K562 (cell line): ENCODE measurements around the gene EXOC6. TPM values are rescaled to one million over a fixed set of nuclear protein-coding genes. Genes with fewer than 3 reads are reported as not detected.

Experiments used
- BACH1 ChIP-seq: fragments of 200-800 bp; sonication (Bioruptor generic); IDR thresholded peaks from 2 replicates; pipeline ENCODE4 v1.6.1; 2016; ENCODE audit warnings: missing genetic modification characterization, missing compliant biosample characterization
- CREM ChIP-seq: IDR thresholded peaks from 2 replicates; pipeline ENCODE4 v1.6.1; 2014; ENCODE audit warnings: antibody characterized with exemption, low read depth
- HDAC3 ChIP-seq: fragments of 450-650 bp; IDR thresholded peaks from 2 replicates; pipeline ENCODE4 v1.6.1; 2018; ENCODE audit warnings: borderline replicate concordance, mild to moderate bottlenecking, moderate library complexity; ENCODE audit not compliant: partially characterized antibody
- LARP7 ChIP-seq: fragments of 450-650 bp; IDR thresholded peaks from 2 replicates; pipeline ENCODE4 v1.6.1; 2016
- MCM7 ChIP-seq, 2 experiments: fragments of 450-650 bp; IDR thresholded peaks; 2 replicates each; pipeline ENCODE4 v1.6.1; 2016 to 2018
- MIER1 ChIP-seq: fragments of 450-650 bp; IDR thresholded peaks from 2 replicates; pipeline ENCODE4 v1.6.1; 2016; ENCODE audit warnings: antibody characterized with exemption, mild to moderate bottlenecking, low read depth
- MYBL2 ChIP-seq, 2 experiments: fragments of 450-650 bp in 1 of 2; sonication (generic) in 1 of 2; formaldehyde crosslinking in 1 of 2; IDR thresholded peaks; 2 replicates each; pipeline versions ENCODE4 v1.6.1 to v1.8.1; 2017 to 2022; ENCODE audit warnings: borderline replicate concordance in 1 of 2, inconsistent platforms in 1 of 2, low read depth in 1 of 2, mild to moderate bottlenecking in 1 of 2, missing genetic modification reagents in 1 of 2, moderate library complexity in 1 of 2
- MYC ChIP-seq, 2 experiments: fragments of 250-450 bp in 1 of 2; sonication (Bioruptor Pico) in 1 of 2; IDR thresholded peaks; 2 replicates each; pipeline versions ENCODE4 v1.5.1 to v1.6.1; 2012 to 2021; ENCODE audit warnings: low read depth in 2 of 2, borderline replicate concordance in 1 of 2, improper control_type of control experiment in 1 of 2, low read length in 1 of 2, mild to moderate bottlenecking in 1 of 2, moderate library complexity in 1 of 2
- MYNN ChIP-seq, 2 experiments: sonication (generic); formaldehyde crosslinking in 1 of 2; IDR thresholded peaks; 2 replicates each; pipeline versions ENCODE4 v1.5.0 to v1.6.1; 2016 to 2020; ENCODE audit warnings: antibody characterized with exemption in 1 of 2, missing genetic modification reagents in 1 of 2
- POLR3A ChIP-seq: IDR thresholded peaks from 2 replicates; pipeline ENCODE4 v1.6.1; 2011; ENCODE audit warnings: borderline replicate concordance, mild to moderate bottlenecking, moderate library complexity; ENCODE audit not compliant: insufficient read length, insufficient read depth; ENCODE audit errors: extremely low read depth
- SMARCE1 ChIP-seq: fragments of 450-650 bp; IDR thresholded peaks from 2 replicates; pipeline ENCODE4 v1.7.1; 2016; ENCODE audit warnings: mild to moderate bottlenecking
- TEAD4 ChIP-seq, 2 experiments: sonication (generic) in 1 of 2; formaldehyde crosslinking in 1 of 2; IDR thresholded peaks; 2 replicates each; pipeline versions ENCODE4 v1.6.1 to v1.8.0; 2012 to 2022; ENCODE audit warnings: borderline replicate concordance in 1 of 2, inconsistent platforms in 1 of 2, low read length in 1 of 2, mild to moderate bottlenecking in 1 of 2, missing genetic modification reagents in 1 of 2
- ZFX ChIP-seq: sonication (generic); formaldehyde crosslinking; IDR thresholded peaks from 2 replicates; pipeline ENCODE4 v1.8.0; 2022; ENCODE audit warnings: mild to moderate bottlenecking, missing genetic modification reagents, moderate library complexity
- polyA plus RNA-seq, 8 experiments: library from polyadenylated mRNA; depleted of rRNA in 4 of 8; stranded (reverse) in 5 of 8; unstranded in 3 of 8; fragments of >200 nt; fragmentation: Nextera tagmentation in 2 of 8; fragmentation: Illumina TruSeq in 1 of 8; extraction: Ambion mirVana in 2 of 8; extraction: Trizol in 1 of 8; gene quantifications; 2 replicates each; pipeline versions ENCODE4 v1.2.1 to v1.2.3, GENCODE V29; 2011 to 2014; ENCODE audit warnings: inconsistent platforms in 1 of 8, missing spikeins in 1 of 8
- total RNA-seq, 7 experiments: library from RNA; depleted of rRNA in 6 of 7; stranded (reverse); fragments of >200 nt in 6 of 7; fragmentation: Illumina TruSeq in 2 of 7; extraction: Trizol in 2 of 7; gene quantifications; 2 replicates each; pipeline versions ENCODE4 v1.2.1 to v1.2.3, GENCODE V29; 2011 to 2021; ENCODE audit warnings: low replicate concordance in 1 of 7
- TF ChIP-seq, protein P1 (sequence below): sonication (generic); formaldehyde crosslinking; IDR thresholded peaks from 2 replicates; pipeline ENCODE4 v1.8.0; 2022; ENCODE audit warnings: missing genetic modification reagents, mild to moderate bottlenecking, borderline replicate concordance
- TF ChIP-seq, protein P2 (sequence below): fragments of 450-650 bp; formaldehyde crosslinking; IDR thresholded peaks from 2 replicates; pipeline ENCODE4 v1.4.0; 2022; ENCODE audit warnings: mild to moderate bottlenecking, moderate library complexity
- TF ChIP-seq, protein P3 (sequence below): fragments of 250-450 bp; sonication (Bioruptor Pico); IDR thresholded peaks from 2 replicates; pipeline ENCODE4 v1.8.0; 2022; ENCODE audit warnings: inconsistent platforms, mild to moderate bottlenecking, moderate library complexity, borderline replicate concordance
- TF ChIP-seq, protein P4 (sequence below): sonication (generic); IDR thresholded peaks from 2 replicates; pipeline ENCODE4 v1.6.1; 2016
- TF ChIP-seq, protein P5 (sequence below), 2 experiments: fragments of 150-350 bp in 1 of 2; IDR thresholded peaks; 2 replicates each; pipeline ENCODE4 v1.6.1; 2012 to 2016; ENCODE audit warnings: low read depth in 2 of 2, low read length in 2 of 2, mild to moderate bottlenecking in 1 of 2, moderate library complexity in 1 of 2

The EXOC6 gene
- total and polyA plus RNA-seq, 9 of the 15 experiments (the other 6 are each of a cell fraction or from before 2014, with no cell fraction given) = 13.9 to 42.8 (median 24.9) TPM

DNA sequence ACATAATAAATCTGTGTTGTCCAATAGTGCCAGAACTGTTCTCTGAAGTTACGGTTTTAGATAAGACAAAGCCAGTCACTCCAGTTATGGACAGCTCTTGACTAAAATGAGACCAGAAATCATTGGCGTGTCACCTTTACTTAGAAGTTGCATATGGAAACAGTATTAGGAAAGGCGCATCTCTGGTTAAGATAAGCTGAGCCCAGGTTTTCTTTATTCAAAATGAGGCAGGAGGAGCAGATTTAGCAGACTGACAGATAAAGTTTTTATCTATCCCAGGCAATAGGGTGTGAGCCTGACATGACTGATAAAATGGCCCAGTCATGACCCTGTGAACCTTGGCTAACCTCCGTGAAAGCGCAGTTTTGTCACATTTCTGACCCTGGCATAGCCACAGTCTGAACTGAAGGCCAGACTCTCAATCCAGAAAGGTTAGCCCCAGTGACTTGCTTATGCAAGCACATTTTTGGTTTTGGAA lies 229.6 kb downstream of the EXOC6 start (continued):
- TF ChIP-seq, protein P1, sequence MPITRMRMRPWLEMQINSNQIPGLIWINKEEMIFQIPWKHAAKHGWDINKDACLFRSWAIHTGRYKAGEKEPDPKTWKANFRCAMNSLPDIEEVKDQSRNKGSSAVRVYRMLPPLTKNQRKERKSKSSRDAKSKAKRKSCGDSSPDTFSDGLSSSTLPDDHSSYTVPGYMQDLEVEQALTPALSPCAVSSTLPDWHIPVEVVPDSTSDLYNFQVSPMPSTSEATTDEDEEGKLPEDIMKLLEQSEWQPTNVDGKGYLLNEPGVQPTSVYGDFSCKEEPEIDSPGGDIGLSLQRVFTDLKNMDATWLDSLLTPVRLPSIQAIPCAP (CRISPR knock-in tag) = no peak
- TF ChIP-seq MYNN (IDR thresholded peaks at IDR 0.05) (0 out of 2 replicates have a peak, but pooled peaks have one; percentile 32), MYNN (CRISPR knock-in tag; IDR thresholded peaks at IDR 0.05) (no peak), ZFX (CRISPR knock-in tag) (peak; percentile 21; the same call in 1 of the 2 replicates), MYC (IDR thresholded peaks at IDR 0.05; ENCODE audit: low read depth, low read length) (peak; percentile 57; the same call in 1 of the 2 replicates), MYC (CRISPR knock-in tag; IDR thresholded peaks at IDR 0.05; ENCODE audit: borderline replicate concordance, low read depth) (no peak), CREM (peak; percentile 64), MCM7 (IDR thresholded peaks at IDR 0.05) (no peak), HDAC3 (peak; percentile 76), POLR3A (no peak), LARP7 (no peak), BACH1 (tag) (0 out of 2 replicates have a peak, but pooled peaks have one; percentile 20), MIER1 (no peak), TEAD4 (IDR thresholded peaks at IDR 0.05; ENCODE audit: low read length) (peak; percentile 97), TEAD4 (CRISPR knock-in tag; IDR thresholded peaks at IDR 0.05; ENCODE audit: borderline replicate concordance) (no peak), MYBL2 (IDR thresholded peaks at IDR 0.05; ENCODE audit: low read depth) (no peak), MYBL2 (CRISPR knock-in tag; IDR thresholded peaks at IDR 0.05; ENCODE audit: borderline replicate concordance) (no peak), SMARCE1 (peak; percentile 85)
- TF ChIP-seq, protein P2, sequence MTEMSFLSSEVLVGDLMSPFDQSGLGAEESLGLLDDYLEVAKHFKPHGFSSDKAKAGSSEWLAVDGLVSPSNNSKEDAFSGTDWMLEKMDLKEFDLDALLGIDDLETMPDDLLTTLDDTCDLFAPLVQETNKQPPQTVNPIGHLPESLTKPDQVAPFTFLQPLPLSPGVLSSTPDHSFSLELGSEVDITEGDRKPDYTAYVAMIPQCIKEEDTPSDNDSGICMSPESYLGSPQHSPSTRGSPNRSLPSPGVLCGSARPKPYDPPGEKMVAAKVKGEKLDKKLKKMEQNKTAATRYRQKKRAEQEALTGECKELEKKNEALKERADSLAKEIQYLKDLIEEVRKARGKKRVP (CRISPR knock-in tag) = no peak
- TF ChIP-seq, protein P3, sequence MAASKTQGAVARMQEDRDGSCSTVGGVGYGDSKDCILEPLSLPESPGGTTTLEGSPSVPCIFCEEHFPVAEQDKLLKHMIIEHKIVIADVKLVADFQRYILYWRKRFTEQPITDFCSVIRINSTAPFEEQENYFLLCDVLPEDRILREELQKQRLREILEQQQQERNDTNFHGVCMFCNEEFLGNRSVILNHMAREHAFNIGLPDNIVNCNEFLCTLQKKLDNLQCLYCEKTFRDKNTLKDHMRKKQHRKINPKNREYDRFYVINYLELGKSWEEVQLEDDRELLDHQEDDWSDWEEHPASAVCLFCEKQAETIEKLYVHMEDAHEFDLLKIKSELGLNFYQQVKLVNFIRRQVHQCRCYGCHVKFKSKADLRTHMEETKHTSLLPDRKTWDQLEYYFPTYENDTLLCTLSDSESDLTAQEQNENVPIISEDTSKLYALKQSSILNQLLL (CRISPR knock-in tag) = no peak
- TF ChIP-seq, protein P4, sequence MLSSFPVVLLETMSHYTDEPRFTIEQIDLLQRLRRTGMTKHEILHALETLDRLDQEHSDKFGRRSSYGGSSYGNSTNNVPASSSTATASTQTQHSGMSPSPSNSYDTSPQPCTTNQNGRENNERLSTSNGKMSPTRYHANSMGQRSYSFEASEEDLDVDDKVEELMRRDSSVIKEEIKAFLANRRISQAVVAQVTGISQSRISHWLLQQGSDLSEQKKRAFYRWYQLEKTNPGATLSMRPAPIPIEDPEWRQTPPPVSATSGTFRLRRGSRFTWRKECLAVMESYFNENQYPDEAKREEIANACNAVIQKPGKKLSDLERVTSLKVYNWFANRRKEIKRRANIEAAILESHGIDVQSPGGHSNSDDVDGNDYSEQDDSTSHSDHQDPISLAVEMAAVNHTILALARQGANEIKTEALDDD = peak; percentile 70
- TF ChIP-seq, protein P5, sequence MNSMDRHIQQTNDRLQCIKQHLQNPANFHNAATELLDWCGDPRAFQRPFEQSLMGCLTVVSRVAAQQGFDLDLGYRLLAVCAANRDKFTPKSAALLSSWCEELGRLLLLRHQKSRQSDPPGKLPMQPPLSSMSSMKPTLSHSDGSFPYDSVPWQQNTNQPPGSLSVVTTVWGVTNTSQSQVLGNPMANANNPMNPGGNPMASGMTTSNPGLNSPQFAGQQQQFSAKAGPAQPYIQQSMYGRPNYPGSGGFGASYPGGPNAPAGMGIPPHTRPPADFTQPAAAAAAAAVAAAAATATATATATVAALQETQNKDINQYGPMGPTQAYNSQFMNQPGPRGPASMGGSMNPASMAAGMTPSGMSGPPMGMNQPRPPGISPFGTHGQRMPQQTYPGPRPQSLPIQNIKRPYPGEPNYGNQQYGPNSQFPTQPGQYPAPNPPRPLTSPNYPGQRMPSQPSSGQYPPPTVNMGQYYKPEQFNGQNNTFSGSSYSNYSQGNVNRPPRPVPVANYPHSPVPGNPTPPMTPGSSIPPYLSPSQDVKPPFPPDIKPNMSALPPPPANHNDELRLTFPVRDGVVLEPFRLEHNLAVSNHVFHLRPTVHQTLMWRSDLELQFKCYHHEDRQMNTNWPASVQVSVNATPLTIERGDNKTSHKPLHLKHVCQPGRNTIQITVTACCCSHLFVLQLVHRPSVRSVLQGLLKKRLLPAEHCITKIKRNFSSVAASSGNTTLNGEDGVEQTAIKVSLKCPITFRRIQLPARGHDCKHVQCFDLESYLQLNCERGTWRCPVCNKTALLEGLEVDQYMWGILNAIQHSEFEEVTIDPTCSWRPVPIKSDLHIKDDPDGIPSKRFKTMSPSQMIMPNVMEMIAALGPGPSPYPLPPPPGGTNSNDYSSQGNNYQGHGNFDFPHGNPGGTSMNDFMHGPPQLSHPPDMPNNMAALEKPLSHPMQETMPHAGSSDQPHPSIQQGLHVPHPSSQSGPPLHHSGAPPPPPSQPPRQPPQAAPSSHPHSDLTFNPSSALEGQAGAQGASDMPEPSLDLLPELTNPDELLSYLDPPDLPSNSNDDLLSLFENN (IDR thresholded peaks at IDR 0.05; ENCODE audit: low read depth in 2 of 2, low read length in 2 of 2) = peak in 1 of 2 experiments; percentile 68; a peak in 1 of 4 replicates
